HG02571 (cell line): ENCODE results near the gene BTBD19.
"Not testable (repeated sequence)": the region's sequence is repeated elsewhere in the genome, so short reads cannot be mapped to it uniquely, and the experiment has no call there.

ENCODE experiments used
- ATAC-seq: cut with Tn5 transposase; IDR thresholded peaks from one replicate; pipeline ENCODE4 v1.9.1; 2021; ENCODE audit warnings: mild to moderate bottlenecking, moderate library complexity; ENCODE audit not compliant: unreplicated experiment

BTBD19 gene

GRCh38 chr1:44807364-44808062 lies 810 bp upstream of the BTBD19 start:
- ATAC-seq = peak; percentile 24

- peak; percentile 39 for ATAC-seq
These were observed 905 bp downstream of the BTBD19 start for GRCh38 chr1:44808938-44809917.

- ATAC-seq = no peak
These were observed 1.9 kb downstream of the BTBD19 start for GRCh38 chr1:44810101-44810761.

GRCh38 chr1:44810762-44811105 lies 2.4 kb downstream of the BTBD19 start:
- not testable (repeated sequence) for ATAC-seq

- ATAC-seq = no peak
These were observed 2.9 kb downstream of the BTBD19 start for GRCh38 chr1:44811234-44811633.

- no peak for ATAC-seq
These were observed 4.7 kb downstream of the BTBD19 start for GRCh38 chr1:44812822-44813543.

GRCh38 chr1:44815926-44816325 lies 7.6 kb downstream of the BTBD19 start:
- ATAC-seq = not testable (repeated sequence)

GRCh38 chr1:44817307-44817706 lies 9.0 kb downstream of the BTBD19 start:
- no peak for ATAC-seq

GRCh38 chr1:44817771-44818495 lies 9.6 kb downstream of the BTBD19 start:
- ATAC-seq = no peak

- peak; percentile 3 for ATAC-seq
These were observed 10.9 kb downstream of the BTBD19 start for GRCh38 chr1:44819196-44819607.

GRCh38 chr1:44819608-44820327 lies 11.4 kb downstream of the BTBD19 start:
- peak; percentile 76 for ATAC-seq

GRCh38 chr1:44820328-44821239 lies 12.3 kb downstream of the BTBD19 start:
- ATAC-seq = no peak

- ATAC-seq = no peak
These were observed 13.0 kb downstream of the BTBD19 start for GRCh38 chr1:44821240-44821715.

GRCh38 chr1:44822131-44822701 lies 13.9 kb downstream of the BTBD19 start:
- ATAC-seq = no peak

GRCh38 chr1:44822981-44823451 lies 14.7 kb downstream of the BTBD19 start:
- no peak for ATAC-seq

GRCh38 chr1:44824392-44824791 lies 16.1 kb downstream of the BTBD19 start:
- not testable (repeated sequence) for ATAC-seq

- ATAC-seq = no peak
These were observed 18.3 kb downstream of the BTBD19 start for GRCh38 chr1:44826375-44827196.
